HG02938 (cell line): ENCODE results near the gene ATXN3.

ENCODE experiments used
- ATAC-seq: cut with Tn5 transposase; IDR thresholded peaks from one replicate; pipeline ENCODE4 v1.9.1; 2021; ENCODE audit warnings: mild to moderate bottlenecking, moderate library complexity; ENCODE audit not compliant: unreplicated experiment

ATXN3 gene

GRCh38 chr14:92106143-92106926, at the start of gene ATXN3:
TSS of gene ATXN3 (minus strand) at chr14:92106582. CDS start at chr14:92106552, 30 bp downstream.
- peak; percentile 82 for ATAC-seq

GRCh38 chr14:92154283-92154942, 48.0 kb upstream of the ATXN3 start:
- no peak for ATAC-seq

GRCh38 chr14:92153581-92153980, 47.2 kb upstream of the ATXN3 start:
- ATAC-seq: no peak

GRCh38 chr14:92144708-92145107, 38.3 kb upstream of the ATXN3 start:
- no peak for ATAC-seq

- ATAC-seq: no peak
Observed at GRCh38 chr14:92143962-92144361, 37.6 kb upstream of the ATXN3 start.

GRCh38 chr14:92143309-92143708, 36.9 kb upstream of the ATXN3 start:
- no peak for ATAC-seq

- no peak for ATAC-seq
Observed at GRCh38 chr14:92135269-92135668, 28.9 kb upstream of the ATXN3 start.

GRCh38 chr14:92134456-92134855, 28.1 kb upstream of the ATXN3 start:
- no peak for ATAC-seq

- ATAC-seq: no peak
Observed at GRCh38 chr14:92122761-92123160, 16.4 kb upstream of the ATXN3 start.

- no peak for ATAC-seq
Observed at GRCh38 chr14:92122351-92122677, 15.9 kb upstream of the ATXN3 start.

- ATAC-seq: peak; percentile 87
Observed at GRCh38 chr14:92121670-92122350, 15.4 kb upstream of the ATXN3 start, which contains the start of the genes CPSF2 and NDUFB1. TSS of gene CPSF2 (plus strand) at chr14:92121969. CDS start at chr14:92130985, 9,016 bp downstream. TSS of gene NDUFB1 (minus strand) at chr14:92121706. CDS start at chr14:92117637, 4,069 bp downstream.

GRCh38 chr14:92121207-92121669, 14.9 kb upstream of the ATXN3 start:
- peak; percentile 9 for ATAC-seq

- ATAC-seq: no peak
Observed at GRCh38 chr14:92109490-92109889, 3.1 kb upstream of the ATXN3 start.

GRCh38 chr14:92108345-92109254, 2.2 kb upstream of the ATXN3 start:
- no peak for ATAC-seq

- peak; percentile 16 for ATAC-seq
Observed at GRCh38 chr14:92105893-92106142, 564 bp downstream of the ATXN3 start.

- no peak for ATAC-seq
Observed at GRCh38 chr14:92105073-92105892, 1.1 kb downstream of the ATXN3 start.

GRCh38 chr14:92103363-92103989, 2.9 kb downstream of the ATXN3 start:
- no peak for ATAC-seq

GRCh38 chr14:92099802-92100201, 6.6 kb downstream of the ATXN3 start:
- ATAC-seq: no peak

- ATAC-seq: no peak
Observed at GRCh38 chr14:92093320-92093719, 13.1 kb downstream of the ATXN3 start.

GRCh38 chr14:92088494-92088893, 17.9 kb downstream of the ATXN3 start:
- no peak for ATAC-seq
